GM12874 (cell line): ENCODE data around the gene GJD4.

ENCODE experiments used
- CTCF ChIP-seq: IDR thresholded peaks from 2 replicates; pipeline ENCODE4 v1.5.1; 2011; ENCODE audit warnings: low read depth, mild to moderate bottlenecking, control low read depth, low read length, moderate library complexity; ENCODE audit not compliant: insufficient read depth

GJD4 gene

GRCh38 chr10:35588836-35589235, 16.3 kb upstream of the GJD4 start:
- TF ChIP-seq CTCF, result no peak

- TF ChIP-seq CTCF, result no peak
These were observed 12.7 kb upstream of the GJD4 start for GRCh38 chr10:35592441-35592840.

GRCh38 chr10:35594115-35595079, 10.7 kb upstream of the GJD4 start:
- no peak for TF ChIP-seq CTCF

- TF ChIP-seq CTCF, result no peak
These were observed 10.0 kb upstream of the GJD4 start for GRCh38 chr10:35595106-35595505.

- TF ChIP-seq CTCF, result no peak
These were observed 6.8 kb upstream of the GJD4 start for GRCh38 chr10:35598379-35598778.

GRCh38 chr10:35600193-35600592, 4.9 kb upstream of the GJD4 start:
- TF ChIP-seq CTCF, result no peak

- no peak for TF ChIP-seq CTCF
These were observed 1.3 kb downstream of the GJD4 start for GRCh38 chr10:35606430-35606829.
